NCI-H69 (cell line): ENCODE measurements around the gene LAMTOR2.

Source experiments
- DNase-seq: peaks from one replicate; lab custom pipeline; 2025; lab: John Stamatoyannopoulos, UW

LAMTOR2 gene

DNA sequence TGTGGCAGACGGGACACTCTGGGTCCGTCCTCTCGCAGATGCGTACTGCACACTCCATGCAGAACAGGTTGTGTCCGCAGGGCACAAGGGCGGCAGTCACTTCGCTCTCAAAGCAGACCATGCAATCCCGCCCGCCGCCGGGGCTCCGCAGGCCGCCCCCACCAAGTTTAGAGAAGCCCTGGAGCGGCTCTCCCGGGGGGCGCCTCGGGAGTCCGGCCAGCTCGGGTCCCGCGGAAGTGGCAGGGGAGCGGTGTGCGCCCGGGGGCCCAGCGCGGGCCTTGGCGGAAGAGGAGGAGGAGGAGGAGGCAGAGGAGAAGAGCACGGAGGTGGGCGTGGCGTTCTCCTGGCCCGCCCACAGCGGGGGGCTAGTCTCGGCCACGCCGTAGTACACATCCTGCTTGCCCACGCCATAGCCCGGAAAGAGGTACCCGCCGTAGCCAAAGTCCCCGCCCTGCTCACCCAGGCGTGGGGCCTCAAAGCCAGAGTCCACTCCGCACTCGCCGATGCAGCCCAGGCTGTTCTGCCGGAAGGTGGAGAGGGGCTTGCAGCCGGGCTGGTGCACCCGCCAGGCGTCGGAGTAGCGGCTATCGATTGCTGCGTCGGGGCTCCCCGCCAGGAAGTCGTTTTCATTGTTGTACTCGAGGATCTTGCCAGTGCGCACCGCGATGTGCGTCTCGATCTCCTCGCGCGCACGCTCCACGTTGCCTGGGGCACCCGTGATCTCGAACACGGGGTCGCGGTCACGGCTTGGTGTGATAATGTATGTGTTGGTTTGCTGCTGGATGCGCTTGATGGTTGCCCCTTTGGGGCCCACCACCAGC lies 22.2 kb downstream of the LAMTOR2 start:
- DNase-seq = no peak

DNA sequence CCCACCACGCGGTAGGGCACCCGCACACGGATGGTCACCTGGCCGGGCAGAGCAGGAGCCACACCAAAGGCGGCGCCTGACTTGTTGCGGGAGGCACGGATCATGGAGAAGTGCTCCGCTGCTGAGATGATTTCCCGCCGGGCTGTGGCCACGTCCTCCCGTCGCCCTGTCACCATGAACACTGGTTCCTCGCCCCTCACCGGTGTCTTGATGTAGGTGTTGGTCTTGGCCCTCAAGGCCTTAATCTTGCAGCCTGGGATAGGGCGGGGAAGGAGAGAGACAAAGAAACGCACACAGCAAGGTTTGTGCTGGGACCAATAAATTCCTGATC lies 22.8 kb downstream of the LAMTOR2 start:
- DNase-seq = no peak

- no peak for DNase-seq
Measured at GRCh38 chr1:156078728-156079127, 24.1 kb downstream of the LAMTOR2 start.

DNA sequence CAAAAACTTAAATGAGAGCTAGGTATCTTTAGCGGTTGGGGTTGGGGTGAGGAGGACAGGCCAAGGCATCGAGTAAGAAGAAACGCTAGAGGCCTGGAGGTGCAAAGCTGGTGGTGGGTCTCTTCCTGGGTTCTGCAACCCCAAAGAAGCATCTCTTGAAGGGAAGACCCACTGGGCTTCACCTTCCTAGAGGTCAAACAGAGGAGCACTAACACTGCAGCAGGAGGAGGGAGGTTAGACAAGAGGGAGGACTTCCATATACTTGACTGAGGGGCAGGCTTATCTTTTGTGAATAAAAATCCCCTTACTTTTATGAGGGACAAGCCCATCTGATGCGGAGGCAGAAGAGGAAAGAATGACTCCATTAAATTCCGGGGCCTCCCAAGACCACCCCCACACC lies 25.2 kb downstream of the LAMTOR2 start:
- DNase-seq = no peak

DNA sequence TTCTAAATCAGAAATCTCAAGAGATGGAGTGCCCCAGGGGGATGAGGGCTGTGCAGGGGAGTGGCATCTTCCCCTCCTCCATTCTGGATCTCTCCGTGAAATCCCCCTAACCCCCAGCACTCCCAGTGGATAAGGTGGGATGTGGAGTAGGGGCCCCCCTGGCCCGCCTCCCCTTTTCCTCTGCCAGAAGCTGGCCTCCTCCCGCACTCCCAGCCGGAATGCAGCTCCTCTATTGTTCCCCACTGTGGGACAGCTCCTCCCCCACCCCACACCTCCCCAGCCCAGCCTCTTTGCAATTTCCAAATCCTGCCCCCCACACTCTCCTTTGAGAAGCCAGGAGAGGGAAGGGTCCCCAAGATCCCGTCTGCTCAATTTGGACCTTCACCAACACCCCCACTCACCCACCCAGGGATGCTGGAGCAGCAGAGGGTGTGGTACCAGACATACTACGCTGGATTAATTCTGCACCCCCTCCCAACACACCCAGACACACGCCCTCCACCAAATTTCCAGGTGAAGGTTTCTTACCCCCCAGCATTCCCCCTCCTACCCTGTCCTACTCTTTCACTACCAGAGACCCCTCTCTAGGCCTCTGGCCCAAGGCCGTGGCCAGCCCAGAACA lies 25.8 kb downstream of the LAMTOR2 start:
- no peak for DNase-seq

DNA sequence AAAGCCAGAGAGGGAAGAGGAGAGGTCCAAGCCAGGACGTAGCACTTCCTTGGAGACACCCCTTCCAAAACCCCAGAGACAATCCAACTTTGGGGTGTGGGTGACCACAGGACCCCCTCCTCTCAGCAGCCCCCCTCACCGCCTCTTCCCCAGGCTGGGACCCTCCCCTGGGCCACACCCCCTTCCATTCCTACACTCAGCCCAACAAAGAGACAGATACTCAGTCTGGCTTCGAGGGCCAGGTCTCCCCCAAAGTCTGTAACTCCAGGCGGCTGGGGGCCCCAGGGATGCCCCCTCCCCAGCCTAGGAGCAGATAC lies 26.2 kb downstream of the LAMTOR2 start:
- no peak for DNase-seq

GRCh38 chr1:156081180-156081916 lies 26.8 kb downstream of the LAMTOR2 start:
- DNase-seq = peak; percentile 66

DNA sequence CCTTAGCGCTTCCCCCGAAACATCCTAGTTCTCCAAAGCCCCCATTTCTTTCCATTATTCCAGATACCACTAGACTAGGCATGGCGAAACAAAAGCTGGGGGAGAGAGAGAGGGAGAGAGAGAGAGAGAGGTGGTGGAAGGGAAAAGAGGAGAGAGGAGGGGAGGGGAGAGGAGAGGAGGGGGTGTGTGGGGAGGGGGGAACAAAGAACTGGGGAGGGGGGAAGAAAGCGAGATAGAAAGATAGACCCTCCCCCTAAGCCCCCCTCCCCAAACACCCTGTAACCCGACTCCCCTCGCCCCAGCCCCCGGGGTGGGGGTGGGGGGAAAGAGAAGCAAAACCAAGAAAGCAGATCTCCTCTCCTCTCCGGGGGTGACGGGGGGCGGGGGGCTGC lies 27.3 kb downstream of the LAMTOR2 start:
- peak; percentile 80 for DNase-seq

DNA sequence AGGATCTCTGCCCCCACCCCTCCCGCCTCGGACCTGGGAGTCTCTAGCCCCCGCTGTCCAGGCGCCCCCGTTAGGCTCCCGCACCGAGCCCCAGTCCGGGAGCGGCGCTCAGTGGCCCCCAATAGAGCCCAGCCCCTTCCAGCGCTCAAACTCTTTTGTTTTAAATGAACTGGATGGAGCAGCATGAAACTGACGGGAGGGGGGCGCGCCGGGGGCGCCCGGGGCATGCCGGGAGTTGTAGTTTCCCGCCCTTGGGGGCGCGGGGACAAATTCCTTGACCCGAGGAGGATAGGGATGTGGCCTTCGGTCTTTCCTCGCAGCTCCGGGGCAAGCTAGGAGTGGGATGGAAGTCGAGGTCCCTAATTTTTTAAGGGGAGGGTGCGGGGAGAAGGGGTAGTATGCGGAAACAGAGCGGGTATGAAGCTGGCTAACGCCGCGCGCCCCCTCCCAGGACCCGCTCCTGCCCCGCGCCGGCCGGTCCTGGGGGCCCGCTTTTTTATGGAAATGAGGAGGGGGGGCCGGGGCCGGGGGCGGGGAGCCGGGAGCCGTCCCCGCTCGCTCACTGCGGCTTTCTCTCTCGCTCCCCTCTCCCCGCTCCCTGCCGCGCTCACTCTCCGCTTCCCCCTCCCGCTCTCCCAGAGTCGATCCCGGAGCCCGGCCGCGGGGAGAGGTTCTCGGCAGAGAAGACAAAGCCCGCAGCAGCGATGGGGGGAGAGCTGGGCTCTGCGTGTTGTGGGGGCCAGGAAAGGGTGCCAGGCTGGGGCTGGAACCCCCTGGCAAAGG lies 27.9 kb downstream of the LAMTOR2 start, which contains the start of gene MEX3A:
MEX3A (minus strand) TSS at position 157 of the 783 bp plus-strand sequence. CDS start 467 bp downstream, outside the sequence.
- DNase-seq = peak; percentile 93

- DNase-seq = peak; percentile 29
Measured at GRCh38 chr1:156083800-156084790, 29.5 kb downstream of the LAMTOR2 start.

GRCh38 chr1:156086256-156086662 lies 31.7 kb downstream of the LAMTOR2 start:
- DNase-seq = no peak

DNA sequence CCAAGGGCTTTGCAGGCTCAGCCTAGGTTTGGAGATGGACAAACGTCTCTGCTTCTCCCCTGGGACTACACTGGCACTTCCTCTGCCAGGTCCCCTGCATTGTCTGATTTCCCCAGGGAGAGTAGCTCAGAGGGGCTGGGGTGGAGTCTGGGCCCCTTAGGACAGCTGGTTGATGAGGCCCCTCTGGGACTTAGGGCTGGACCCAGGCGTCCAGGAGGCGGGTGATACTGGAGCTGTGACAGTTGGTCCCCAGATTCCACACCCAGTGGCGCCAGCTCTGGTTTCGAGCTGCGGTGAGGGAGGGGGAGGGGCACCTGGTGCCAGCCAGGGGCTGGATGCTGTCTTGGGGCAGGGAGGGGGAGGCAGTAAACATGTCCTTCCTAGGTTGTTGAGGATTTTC lies 35.1 kb downstream of the LAMTOR2 start:
- peak; percentile 75 for DNase-seq

GRCh38 chr1:156090138-156090839 lies 35.7 kb downstream of the LAMTOR2 start:
- DNase-seq = peak; percentile 37

GRCh38 chr1:156090840-156091188 lies 36.2 kb downstream of the LAMTOR2 start:
- peak; percentile 91 for DNase-seq

DNA sequence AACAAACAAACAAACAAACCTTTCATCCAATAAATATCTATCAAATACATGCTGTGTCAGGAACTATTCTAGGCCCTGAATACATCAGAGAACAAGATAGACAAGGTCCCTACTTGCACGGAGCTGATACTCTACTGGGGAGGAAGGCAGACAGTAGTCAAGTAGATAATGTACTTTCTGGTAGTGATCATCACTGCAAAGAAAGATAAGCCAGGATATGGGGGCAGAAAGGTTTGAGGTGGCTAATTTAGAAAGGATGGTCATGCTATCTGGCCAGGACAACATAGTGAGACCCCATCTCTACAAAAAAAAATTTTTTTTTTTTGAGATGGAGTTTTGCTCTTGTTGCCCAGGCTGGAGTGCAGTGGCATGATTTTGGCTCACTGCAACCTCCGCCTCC lies 37.0 kb downstream of the LAMTOR2 start:
- DNase-seq = no peak

GRCh38 chr1:156095906-156096508 lies 41.4 kb downstream of the LAMTOR2 start:
- no peak for DNase-seq

- peak; percentile 86 for DNase-seq
Measured at GRCh38 chr1:156096640-156097391, 42.2 kb downstream of the LAMTOR2 start.

GRCh38 chr1:156097499-156098178 lies 43.1 kb downstream of the LAMTOR2 start:
- DNase-seq = no peak

- peak; percentile 96 for DNase-seq
Measured at GRCh38 chr1:156098784-156099183, 44.2 kb downstream of the LAMTOR2 start.
